ENCODE measurements around the gene S100A14.

S100A14 gene

GRCh38 chr1:153571706-153572105 is 44.4 kb downstream of the S100A14 start:
- Histone ChIP-seq H2BK12ac (ENCODE audit: low read length) (no peak overlapping the region), H3K4me3 (ENCODE audit: low read length in 2 of 2) (no peak overlapping the region), H3K9me3 (replicated peaks in 1 of 2; ENCODE audit: control insufficient read depth in 2 of 2, insufficient read depth in 1 of 2, low read depth in 1 of 2, low read length in 2 of 2) (no peaks in the 10 kb centered on the region), H3K14ac (ENCODE audit: low read length) (peak overlapping the region; percentile 2), H2AK5ac (ENCODE audit: low read depth, low read length) (no peak overlapping the region), H3K9ac (ENCODE audit: low read depth, low read length, poor library complexity) (no peak overlapping the region), H2BK15ac (ENCODE audit: low read length) (no peak overlapping the region), H3K4ac (ENCODE audit: low read length) (no peak overlapping the region), H3K27me3 (ENCODE audit: control insufficient read depth in 3 of 3, insufficient read depth in 3 of 3, low read depth in 1 of 3, low read length in 3 of 3) (no peaks in the 10 kb centered on the region), H4K8ac (ENCODE audit: low read depth, low read length) (no peak overlapping the region), H3K23ac (ENCODE audit: low read depth, low read length, poor library complexity) (no peak overlapping the region), H3K4me1 (ENCODE audit: control insufficient read depth in 2 of 2, insufficient read depth in 1 of 2, low read depth in 1 of 2, low read length in 2 of 2) (peaks cover 14 to 16% of the 10 kb centered on the region in 2 donors), H4K91ac (ENCODE audit: low read depth, low read length, poor library complexity) (no peak overlapping the region), H3K36me3 (replicated peaks in 1 of 2; ENCODE audit: control insufficient read depth in 2 of 2, insufficient read depth in 2 of 2, low read length in 2 of 2) (no peaks in the 10 kb centered on the region), H2AFZ (ENCODE audit: low read length) (peak overlapping the region; percentile 62), H3K4me2 (ENCODE audit: insufficient read depth, low read length, poor library complexity, severe bottlenecking) (no peak overlapping the region), H2BK5ac (ENCODE audit: low read length) (no peak overlapping the region), H3K27ac (replicated peaks; ENCODE audit: low read length) (no peak overlapping the region), H2BK120ac (ENCODE audit: low read depth, low read length) (peak overlapping the region; percentile 2), H3K18ac (ENCODE audit: low read length) (no peak overlapping the region), H3K79me1 (ENCODE audit: low read depth, low read length) (no peaks in the 10 kb centered on the region)
- no CpG with 5 or more reads among the region's 7 CpGs for WGBS, 2 donors (ENCODE audit: extremely low coverage in 2 of 2, insufficient read length in 2 of 2, insufficient replicate concordance in 1 of 2)
- DNase-seq (ENCODE audit: low spot score) = no peak

- Histone ChIP-seq H3K18ac (ENCODE audit: low read length) (no peak overlapping the region), H2AFZ (ENCODE audit: low read length) (no peak overlapping the region)
- WGBS, 2 donors (ENCODE audit: extremely low coverage in 2 of 2, insufficient read length in 2 of 2, insufficient replicate concordance in 1 of 2) = no CpG with 5 or more reads among the region's 5 CpGs
Measured at GRCh38 chr1:153570874-153571273, 45.3 kb downstream of the S100A14 start.

DNA sequence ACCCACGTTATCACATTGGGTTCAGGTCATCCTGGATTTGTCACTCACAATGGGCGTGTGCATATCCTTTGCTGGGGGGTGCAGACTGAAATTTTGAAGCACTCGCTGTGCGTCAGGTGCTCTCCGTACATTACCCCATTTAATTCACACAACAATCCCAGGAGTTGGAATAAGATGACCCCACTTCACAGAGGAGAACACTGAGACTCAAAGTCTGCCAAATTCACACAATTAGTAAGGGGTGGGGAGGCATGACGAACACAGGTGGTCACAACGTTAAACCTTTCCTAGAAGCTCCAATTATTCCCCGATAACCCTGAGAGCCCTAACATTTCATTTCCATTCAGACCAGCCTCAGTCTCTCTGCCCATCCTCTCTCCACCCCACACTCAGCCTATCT is 46.7 kb downstream of the S100A14 start:
- no peak overlapping the region for H2AFZ ChIP-seq (ENCODE audit: low read length)
- H3K79me1 ChIP-seq (ENCODE audit: low read depth, low read length) = no peaks in the 10 kb centered on the region
- H3K9me3 ChIP-seq (replicated peaks in 1 of 2; ENCODE audit: control insufficient read depth in 2 of 2, insufficient read depth in 1 of 2, low read depth in 1 of 2, low read length in 2 of 2) = no peaks in the 10 kb centered on the region
- no peak overlapping the region for H3K23ac ChIP-seq (ENCODE audit: low read depth, low read length, poor library complexity)
- peak overlapping the region; percentile 38 for H2BK15ac ChIP-seq (ENCODE audit: low read length)
- no peak overlapping the region for H2AK5ac ChIP-seq (ENCODE audit: low read depth, low read length)
- H3K4me2 ChIP-seq (ENCODE audit: insufficient read depth, low read length, poor library complexity, severe bottlenecking) = no peak overlapping the region
- no peak for DNase-seq (ENCODE audit: low spot score)
- no peak overlapping the region for H2BK120ac ChIP-seq (ENCODE audit: low read depth, low read length)
- no peak overlapping the region for H2BK5ac ChIP-seq (ENCODE audit: low read length)
- H3K14ac ChIP-seq (ENCODE audit: low read length) = no peak overlapping the region
- no peaks in the 10 kb centered on the region for H3K36me3 ChIP-seq (replicated peaks in 1 of 2; ENCODE audit: control insufficient read depth in 2 of 2, insufficient read depth in 2 of 2, low read length in 2 of 2)
- H3K4ac ChIP-seq (ENCODE audit: low read length) = no peak overlapping the region
- WGBS, 2 donors (ENCODE audit: extremely low coverage in 2 of 2, insufficient read length in 2 of 2, insufficient replicate concordance in 1 of 2) = no CpG with 5 or more reads among the region's 8 CpGs
- peaks cover 22 to 26% of the 10 kb centered on the region in 2 donors for H3K4me1 ChIP-seq (ENCODE audit: control insufficient read depth in 2 of 2, insufficient read depth in 1 of 2, low read depth in 1 of 2, low read length in 2 of 2)
- H2BK12ac ChIP-seq (ENCODE audit: low read length) = no peak overlapping the region
- no peak overlapping the region for H3K27ac ChIP-seq (replicated peaks; ENCODE audit: low read length)
- no peaks in the 10 kb centered on the region for H3K27me3 ChIP-seq (ENCODE audit: control insufficient read depth in 3 of 3, insufficient read depth in 3 of 3, low read depth in 1 of 3, low read length in 3 of 3)
- H4K91ac ChIP-seq (ENCODE audit: low read depth, low read length, poor library complexity) = no peak overlapping the region
- no peak overlapping the region for H3K18ac ChIP-seq (ENCODE audit: low read length)
- H4K8ac ChIP-seq (ENCODE audit: low read depth, low read length) = no peak overlapping the region
- no peak overlapping the region for H3K4me3 ChIP-seq (ENCODE audit: low read length in 2 of 2)
- H3K9ac ChIP-seq (ENCODE audit: low read depth, low read length, poor library complexity) = no peak overlapping the region

More at GRCh38 chr1:153570874-153571273, 45.3 kb downstream of the S100A14 start:
- Histone ChIP-seq H3K4me1 (ENCODE audit: control insufficient read depth in 2 of 2, insufficient read depth in 1 of 2, low read depth in 1 of 2, low read length in 2 of 2) (peaks cover 19 to 24% of the 10 kb centered on the region in 2 donors), H3K9ac (ENCODE audit: low read depth, low read length, poor library complexity) (peak overlapping the region; percentile 61), H3K79me1 (ENCODE audit: low read depth, low read length) (no peaks in the 10 kb centered on the region), H3K23ac (ENCODE audit: low read depth, low read length, poor library complexity) (no peak overlapping the region), H3K4ac (ENCODE audit: low read length) (no peak overlapping the region), H3K4me2 (ENCODE audit: insufficient read depth, low read length, poor library complexity, severe bottlenecking) (no peak overlapping the region), H4K91ac (ENCODE audit: low read depth, low read length, poor library complexity) (no peak overlapping the region), H2AK5ac (ENCODE audit: low read depth, low read length) (no peak overlapping the region), H4K8ac (ENCODE audit: low read depth, low read length) (no peak overlapping the region), H2BK12ac (ENCODE audit: low read length) (no peak overlapping the region), H3K14ac (ENCODE audit: low read length) (no peak overlapping the region), H3K9me3 (replicated peaks in 1 of 2; ENCODE audit: control insufficient read depth in 2 of 2, insufficient read depth in 1 of 2, low read depth in 1 of 2, low read length in 2 of 2) (no peaks in the 10 kb centered on the region), H3K27ac (replicated peaks; ENCODE audit: low read length) (no peak overlapping the region), H2BK5ac (ENCODE audit: low read length) (no peak overlapping the region), H2BK15ac (ENCODE audit: low read length) (no peak overlapping the region), H3K36me3 (replicated peaks in 1 of 2; ENCODE audit: control insufficient read depth in 2 of 2, insufficient read depth in 2 of 2, low read length in 2 of 2) (no peaks in the 10 kb centered on the region), H2BK120ac (ENCODE audit: low read depth, low read length) (no peak overlapping the region), H3K4me3 (ENCODE audit: low read length in 2 of 2) (no peak overlapping the region), H3K27me3 (ENCODE audit: control insufficient read depth in 3 of 3, insufficient read depth in 3 of 3, low read depth in 1 of 3, low read length in 3 of 3) (no peaks in the 10 kb centered on the region)
- DNase-seq (ENCODE audit: low spot score) = no peak

DNA sequence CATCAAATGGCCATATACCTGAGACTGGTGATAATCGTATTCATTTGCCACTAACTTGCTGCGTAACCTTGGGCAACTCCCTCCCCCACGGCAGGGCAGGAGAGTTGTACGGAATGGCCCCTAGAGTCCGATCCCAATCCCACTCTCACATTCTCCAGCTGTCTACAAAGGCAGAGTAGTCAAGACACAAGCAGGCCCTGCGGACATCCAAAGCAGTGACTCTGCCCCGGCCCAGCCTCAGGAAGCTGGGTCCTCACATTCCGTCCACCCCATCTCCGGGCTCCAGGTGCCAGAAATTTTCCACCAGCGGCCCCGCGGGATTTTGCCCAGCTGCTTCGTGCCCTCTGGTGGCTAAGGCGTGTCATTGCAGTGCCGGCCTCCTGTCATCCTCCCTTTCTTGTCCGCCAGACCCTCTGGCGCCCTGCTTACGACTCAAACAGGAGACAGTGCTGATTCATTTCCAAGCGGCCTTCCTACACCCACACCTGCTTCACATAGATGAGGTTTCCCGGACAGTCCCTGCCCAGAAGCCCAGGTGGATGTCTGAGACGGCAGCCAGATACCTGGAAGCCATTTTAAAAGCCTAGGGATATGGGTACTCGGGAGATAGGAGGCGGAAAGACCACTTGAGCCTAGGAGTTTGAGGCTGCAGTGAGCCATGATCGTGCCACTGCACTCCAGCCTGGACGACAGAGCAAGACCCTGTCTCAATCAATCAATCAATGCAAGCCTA is 47.6 kb downstream of the S100A14 start:
- no peaks in the 10 kb centered on the region for H3K27me3 ChIP-seq (ENCODE audit: control insufficient read depth in 3 of 3, insufficient read depth in 3 of 3, low read depth in 1 of 3, low read length in 3 of 3)
- H2BK5ac ChIP-seq (ENCODE audit: low read length) = no peak overlapping the region
- no peak overlapping the region for H4K8ac ChIP-seq (ENCODE audit: low read depth, low read length)
- H2BK15ac ChIP-seq (ENCODE audit: low read length) = peak overlapping the region; percentile 38
- peak overlapping the region; percentile 86 for H3K18ac ChIP-seq (ENCODE audit: low read length)
- H3K4me3 ChIP-seq (ENCODE audit: low read length in 2 of 2) = no peak overlapping the region
- peak overlapping the region; percentile 18 for H2BK120ac ChIP-seq (ENCODE audit: low read depth, low read length)
- peak overlapping the region; percentile 10 for H2AK5ac ChIP-seq (ENCODE audit: low read depth, low read length)
- H3K27ac ChIP-seq (replicated peaks; ENCODE audit: low read length) = peak overlapping the region; percentile 29
- no peak overlapping the region for H3K9ac ChIP-seq (ENCODE audit: low read depth, low read length, poor library complexity)
- no peaks in the 10 kb centered on the region for H3K9me3 ChIP-seq (replicated peaks in 1 of 2; ENCODE audit: control insufficient read depth in 2 of 2, insufficient read depth in 1 of 2, low read depth in 1 of 2, low read length in 2 of 2)
- peak overlapping the region; percentile 27 for H3K4me2 ChIP-seq (ENCODE audit: insufficient read depth, low read length, poor library complexity, severe bottlenecking)
- no peaks in the 10 kb centered on the region for H3K79me1 ChIP-seq (ENCODE audit: low read depth, low read length)
- no peak overlapping the region for H3K23ac ChIP-seq (ENCODE audit: low read depth, low read length, poor library complexity)
- H2AFZ ChIP-seq (ENCODE audit: low read length) = peak overlapping the region; percentile 91
- no peak overlapping the region for H2BK12ac ChIP-seq (ENCODE audit: low read length)
- H3K14ac ChIP-seq (ENCODE audit: low read length) = no peak overlapping the region
- DNase-seq (ENCODE audit: low spot score) = peak; percentile 88
- no peak overlapping the region for H4K91ac ChIP-seq (ENCODE audit: low read depth, low read length, poor library complexity)
- peaks cover 22 to 26% of the 10 kb centered on the region in 2 donors for H3K4me1 ChIP-seq (ENCODE audit: control insufficient read depth in 2 of 2, insufficient read depth in 1 of 2, low read depth in 1 of 2, low read length in 2 of 2)
- WGBS, 2 donors (ENCODE audit: extremely low coverage in 2 of 2, insufficient read length in 2 of 2, insufficient replicate concordance in 1 of 2) = no CpG with 5 or more reads among the region's 25 CpGs
- H3K36me3 ChIP-seq (replicated peaks in 1 of 2; ENCODE audit: control insufficient read depth in 2 of 2, insufficient read depth in 2 of 2, low read length in 2 of 2) = no peaks in the 10 kb centered on the region
- H3K4ac ChIP-seq (ENCODE audit: low read length) = no peak overlapping the region
